HG03066 (cell line): ENCODE data around the gene FOXJ1.

Source experiments
- ATAC-seq: cut with Tn5 transposase; IDR thresholded peaks from one replicate; pipeline ENCODE4 v1.9.1; 2021; ENCODE audit warnings: low read depth; ENCODE audit not compliant: unreplicated experiment

Gene FOXJ1

GRCh38 chr17:76161619-76162266, 20.7 kb upstream of the FOXJ1 start:
- ATAC-seq = no peak

- no peak for ATAC-seq
Measured at GRCh38 chr17:76160896-76161528, 20.0 kb upstream of the FOXJ1 start.

- no peak for ATAC-seq
Measured at GRCh38 chr17:76159157-76159556, 18.1 kb upstream of the FOXJ1 start.

GRCh38 chr17:76157759-76158158, 16.7 kb upstream of the FOXJ1 start:
- no peak for ATAC-seq

GRCh38 chr17:76156662-76156991, 15.6 kb upstream of the FOXJ1 start:
- no peak for ATAC-seq

- ATAC-seq = no peak
Measured at GRCh38 chr17:76155988-76156661, 15.1 kb upstream of the FOXJ1 start.

- ATAC-seq = no peak
Measured at GRCh38 chr17:76154936-76155845, 14.1 kb upstream of the FOXJ1 start.

GRCh38 chr17:76154292-76154691, 13.2 kb upstream of the FOXJ1 start:
- no peak for ATAC-seq

GRCh38 chr17:76153640-76154039, 12.6 kb upstream of the FOXJ1 start:
- ATAC-seq = no peak

GRCh38 chr17:76153202-76153601, 12.2 kb upstream of the FOXJ1 start:
- ATAC-seq = no peak

- ATAC-seq = no peak
Measured at GRCh38 chr17:76152591-76152990, 11.5 kb upstream of the FOXJ1 start.

GRCh38 chr17:76151896-76152454, 10.9 kb upstream of the FOXJ1 start:
- ATAC-seq = no peak

- ATAC-seq = no peak
Measured at GRCh38 chr17:76150712-76151622, 9.9 kb upstream of the FOXJ1 start.

GRCh38 chr17:76149214-76149613, 8.2 kb upstream of the FOXJ1 start:
- ATAC-seq = no peak

- ATAC-seq = no peak
Measured at GRCh38 chr17:76148015-76148326, 6.9 kb upstream of the FOXJ1 start.

- ATAC-seq = no peak
Measured at GRCh38 chr17:76147211-76148014, 6.4 kb upstream of the FOXJ1 start.

- ATAC-seq = no peak
Measured at GRCh38 chr17:76146053-76146851, 5.2 kb upstream of the FOXJ1 start.
